Prostate gland (tissue), 2 donors: ENCODE results near the gene SLC25A12. TPM values are rescaled to one million over a fixed set of nuclear protein-coding genes. Genes with fewer than 3 reads are reported as not detected.

Source experiments
- DNase-seq: peaks from one replicate; pipeline ENCODE4 v3.0.0-alpha.2; 2019; ENCODE audit warnings: low spot score
- H3K27ac ChIP-seq, 2 donors: fragments of 200-600 bp; sonication (generic); 2 replicates each; pipeline ENCODE4 v1.5.1; 2017 to 2019
- H3K27me3 ChIP-seq: fragments of 200-600 bp; sonication (generic); replicated peaks from 2 replicates; pipeline ENCODE4 v1.5.1; 2019; ENCODE audit not compliant: insufficient read depth
- H3K36me3 ChIP-seq, 2 donors: fragments of 200-600 bp; sonication (generic); 1 replicate in 1 of 2; 2 replicates in 1 of 2; pipeline versions ENCODE4 v1.5.1 to v1.8.1; 2017 to 2019
- H3K4me1 ChIP-seq: fragments of 200-600 bp; sonication (generic); replicated peaks from 2 replicates; pipeline ENCODE4 v1.5.1; 2019
- H3K4me3 ChIP-seq, 2 donors: fragments of 200-600 bp; sonication (generic); 2 replicates each; pipeline ENCODE4 v1.5.1; 2017 to 2019
- H3K9me3 ChIP-seq: fragments of 200-600 bp; sonication (generic); 2 replicates; pipeline ENCODE4 v1.5.1; 2017
- CTCF ChIP-seq, 4 experiments: fragments of 200-600 bp in 2 of 4; fragments of 450-650 bp in 2 of 4; sonication (generic) in 2 of 4; IDR thresholded peaks; 1 replicate in 3 of 4; 2 replicates in 1 of 4; pipeline ENCODE4 v1.5.1; 2016 to 2019; ENCODE audit warnings: antibody characterized with exemption in 4 of 4, mild to moderate bottlenecking in 2 of 4, moderate library complexity in 2 of 4
- POLR2A ChIP-seq: fragments of 450-650 bp; IDR thresholded peaks from one replicate; pipeline ENCODE4 v1.6.1; 2016; ENCODE audit warnings: antibody characterized with exemption, mild to moderate bottlenecking
- POLR2AphosphoS5 ChIP-seq: sonication (generic); formaldehyde crosslinking; IDR thresholded peaks from one replicate; pipeline ENCODE4 v1.6.1; 2017; ENCODE audit warnings: antibody characterized with exemption
- WGBS: methylation state at CpG from one replicate; pipeline ENCODE4 v1.1.5; 2018; 5-methylcytosine and 5-hydroxymethylcytosine counted together
- intact Hi-C: fragments of 100-400 bp; cut with DNase I; formaldehyde crosslinking; loops from one replicate; pipeline ENCODE4 v1.14.2; 2022
- total RNA-seq, 2 donors: library from RNA; depleted of rRNA; stranded (reverse); fragments of >200 nt; gene quantifications; one replicate each; pipeline ENCODE4 v1.1.0, GENCODE V29; 2016

The SLC25A12 gene
- total RNA-seq, 2 donors from 2014 or later = 23.5 to 33.9 TPM

GRCh38 chr2:171792157-171792556 lies 101.9 kb downstream of the SLC25A12 start:
- Histone ChIP-seq H3K27me3 (no peaks in the 10 kb centered on the region), H3K4me3 (no peak overlapping the region), H3K4me1 (peaks cover 3% of the 10 kb centered on the region), H3K36me3 (no peaks in the 10 kb centered on the region), H3K27ac (no peak overlapping the region), H3K9me3 (no peaks in the 10 kb centered on the region)
- DNase-seq = no peak
- no peak for TF ChIP-seq POLR2AphosphoS5
- TF ChIP-seq POLR2A = no peak
- TF ChIP-seq CTCF (IDR thresholded peaks at IDR 0.05) = no peak
- intact Hi-C loops = no loop called here
- 94% methylated on average over 3 of the region's 3 CpGs for WGBS

GRCh38 chr2:171791361-171791760 lies 102.7 kb downstream of the SLC25A12 start:
- DNase-seq = no peak
- Histone ChIP-seq H3K4me1 (peaks cover 3% of the 10 kb centered on the region), H3K36me3 (no peaks in the 10 kb centered on the region), H3K9me3 (no peaks in the 10 kb centered on the region), H3K4me3 (no peak overlapping the region), H3K27ac (no peak overlapping the region), H3K27me3 (no peaks in the 10 kb centered on the region)
- WGBS = 85% methylated on average over 4 of the region's 4 CpGs
- intact Hi-C loops = no loop called here
- no peak for TF ChIP-seq POLR2AphosphoS5
- TF ChIP-seq CTCF (IDR thresholded peaks at IDR 0.05) = no peak
- no peak for TF ChIP-seq POLR2A

DNA sequence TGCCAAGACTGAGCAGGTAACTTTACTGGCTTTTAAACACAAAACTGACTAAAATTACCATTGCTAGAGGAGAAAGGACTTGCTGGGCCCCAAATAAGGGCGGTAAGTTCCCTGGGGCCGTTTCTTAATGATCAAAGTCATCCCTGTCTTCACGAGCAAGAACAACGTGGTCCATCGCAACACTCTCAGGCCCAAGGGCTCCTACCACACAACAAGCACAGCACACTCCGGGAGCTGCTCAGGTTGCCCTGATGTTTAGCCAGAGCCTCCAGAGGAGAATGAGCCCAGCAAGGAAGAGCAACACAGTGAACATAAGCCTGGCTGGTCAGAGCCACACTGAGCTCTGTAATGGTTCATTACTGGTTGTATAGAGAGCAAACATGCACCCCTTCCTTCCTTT lies 104.1 kb downstream of the SLC25A12 start:
- DNase-seq = no peak
- Histone ChIP-seq H3K36me3 (no peaks in the 10 kb centered on the region), H3K4me1 (no peaks in the 10 kb centered on the region), H3K27ac (no peak overlapping the region), H3K4me3 (no peak overlapping the region), H3K27me3 (no peaks in the 10 kb centered on the region), H3K9me3 (no peaks in the 10 kb centered on the region)
- TF ChIP-seq POLR2A (no peak), POLR2AphosphoS5 (no peak), CTCF (IDR thresholded peaks at IDR 0.05) (no peak)
- intact Hi-C loops = no loop called here
- 83% methylated on average over 6 of the region's 6 CpGs for WGBS

DNA sequence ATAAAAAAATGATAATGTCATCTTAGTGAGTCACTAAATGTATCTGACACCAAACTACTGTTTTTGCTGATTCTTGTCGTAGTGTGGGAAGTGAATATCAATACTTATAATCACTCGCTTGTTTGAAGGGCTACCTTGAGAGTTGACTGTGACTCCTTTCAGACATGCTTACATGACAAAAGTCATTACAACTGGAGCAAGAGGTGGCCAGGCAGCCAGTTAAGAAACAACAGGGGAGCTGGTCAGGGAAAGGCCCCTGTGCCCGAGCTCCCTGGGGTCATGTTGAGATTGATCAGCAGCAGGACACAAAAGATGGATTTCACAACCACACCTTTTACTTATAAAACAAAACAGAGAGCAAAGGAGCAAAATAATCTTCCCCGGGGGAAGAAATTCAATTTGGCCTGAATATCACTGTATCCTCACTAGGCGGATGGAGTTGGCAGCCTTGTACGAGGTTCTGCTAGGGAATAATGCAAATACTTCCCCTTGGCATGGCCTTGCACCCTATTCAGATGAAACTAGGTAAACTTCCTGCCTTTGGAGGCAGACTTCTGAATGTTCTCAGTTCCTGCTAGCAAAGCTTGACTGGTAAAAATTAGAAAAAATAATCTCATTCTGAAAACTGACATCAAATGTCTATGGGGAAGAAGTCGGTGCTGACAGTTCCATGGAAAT lies 105.6 kb downstream of the SLC25A12 start:
- intact Hi-C loops = no loop called here
- Histone ChIP-seq H3K27me3 (no peaks in the 10 kb centered on the region), H3K4me3 (no peak overlapping the region), H3K4me1 (no peaks in the 10 kb centered on the region), H3K27ac (no peak overlapping the region), H3K36me3 (no peaks in the 10 kb centered on the region), H3K9me3 (no peaks in the 10 kb centered on the region)
- no peak for DNase-seq
- TF ChIP-seq POLR2A (no peak), CTCF (IDR thresholded peaks at IDR 0.05) (no peak), POLR2AphosphoS5 (no peak)
- WGBS = 52% methylated on average over 7 of the region's 7 CpGs

GRCh38 chr2:171787333-171788072 lies 106.5 kb downstream of the SLC25A12 start:
- DNase-seq = no peak
- H3K4me1 ChIP-seq = no peaks in the 10 kb centered on the region
- no peaks in the 10 kb centered on the region for H3K9me3 ChIP-seq
- WGBS = 70% methylated on average over 11 of the region's 11 CpGs
- H3K27me3 ChIP-seq = no peaks in the 10 kb centered on the region
- H3K36me3 ChIP-seq = no peaks in the 10 kb centered on the region
- H3K4me3 ChIP-seq = no peak overlapping the region
- H3K27ac ChIP-seq = no peak overlapping the region
- TF ChIP-seq POLR2A (no peak), POLR2AphosphoS5 (no peak), CTCF (IDR thresholded peaks at IDR 0.05) (no peak)
- intact Hi-C loops = no loop called here
